ENCODE measurements around the gene TUBD1. TPM values are rescaled to one million over a fixed set of nuclear protein-coding genes. Genes with fewer than 3 reads are reported as not detected.
"Not testable (repeated sequence)": the region's sequence is repeated elsewhere in the genome, so short reads cannot be mapped to it uniquely, and the experiment has no call there.

TUBD1 gene
- total RNA-seq, 2 experiments from 2014 or later, result 15.2 to 15.4 TPM

GRCh38 chr17:59830007-59830630, 62.6 kb downstream of the TUBD1 start:
- Mint-ChIP-seq H3K9me3 (no peaks in the 10 kb centered on the region), H3K27me3 (ENCODE audit: low read depth) (no peaks in the 10 kb centered on the region), H3K4me3 (peak overlapping the region; percentile 77), H3K4me1 (ENCODE audit: low read depth) (peaks cover 84% of the 10 kb centered on the region), H3K27ac (peak overlapping the region; percentile 99), H3K36me3 (ENCODE audit: low read depth) (peaks cover 42% of the 10 kb centered on the region)
- DNase-seq, result peak; percentile 42
- intact Hi-C loops (cut with micrococcal nuclease), result no loop called here
- CTCF ChIA-PET, result interaction anchor here (1.2 to 3.5 kb wide), 4 partner anchors 30 to 77 kb away, joined by 3 to 20 read pairs (median 4); no protein-coding TSS in a partner anchor

- intact Hi-C loops (cut with micrococcal nuclease), result loop anchor here (1.0 kb wide), 4 partner anchors 16 to 75 kb away; no protein-coding TSS in a partner anchor
- Mint-ChIP-seq H3K9me3 (no peaks in the 10 kb centered on the region), H3K4me3 (peak overlapping the region; percentile 77), H3K4me1 (ENCODE audit: low read depth) (peaks cover 85% of the 10 kb centered on the region), H3K27me3 (ENCODE audit: low read depth) (no peaks in the 10 kb centered on the region), H3K36me3 (ENCODE audit: low read depth) (peaks cover 42% of the 10 kb centered on the region), H3K27ac (peak overlapping the region; percentile 99)
- CTCF ChIA-PET, result interaction anchor here (1.2 to 2.1 kb wide), 3 partner anchors 44 to 75 kb away, joined by 3 to 24 read pairs (median 3); no protein-coding TSS in a partner anchor
- DNase-seq, result peak; percentile 79
These were observed 63.3 kb downstream of the TUBD1 start for GRCh38 chr17:59829217-59830006.

DNA sequence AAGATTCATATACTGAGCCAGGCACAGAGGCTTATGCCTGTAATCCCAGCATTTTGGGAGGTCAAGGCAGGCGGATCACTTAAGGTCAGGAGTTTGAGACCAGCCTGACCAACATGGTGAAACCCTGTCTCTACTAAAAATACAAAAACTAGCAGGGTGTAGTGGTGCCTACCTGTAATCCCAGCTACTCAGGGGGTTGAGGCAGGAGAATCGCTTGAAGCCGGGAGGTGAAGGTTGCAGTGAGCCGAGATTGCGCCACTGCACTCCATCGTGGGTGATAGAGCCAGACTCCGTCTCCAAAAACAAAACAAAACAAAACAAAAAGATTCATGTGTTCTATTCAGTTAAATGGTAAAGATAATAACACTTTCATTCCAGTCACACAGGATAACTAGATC, 63.9 kb downstream of the TUBD1 start:
- intact Hi-C loops (cut with micrococcal nuclease), result loop anchor here (1.0 kb wide), 4 partner anchors 16 to 75 kb away; no protein-coding TSS in a partner anchor
- H3K4me3 Mint-ChIP-seq, result peak overlapping the region; percentile 77
- peak overlapping the region; percentile 99 for H3K27ac Mint-ChIP-seq
- not testable (repeated sequence) for DNase-seq; H3K27me3 Mint-ChIP-seq (ENCODE audit: low read depth); H3K9me3 Mint-ChIP-seq
- CTCF ChIA-PET, result interaction anchor here (0.6 to 2.1 kb wide), 6 partner anchors 9 to 80 kb away, joined by 3 to 24 read pairs (median 5); no protein-coding TSS in a partner anchor
- peaks cover 42% of the 10 kb centered on the region for H3K36me3 Mint-ChIP-seq (ENCODE audit: low read depth)
- peaks cover 82% of the 10 kb centered on the region for H3K4me1 Mint-ChIP-seq (ENCODE audit: low read depth)

DNA sequence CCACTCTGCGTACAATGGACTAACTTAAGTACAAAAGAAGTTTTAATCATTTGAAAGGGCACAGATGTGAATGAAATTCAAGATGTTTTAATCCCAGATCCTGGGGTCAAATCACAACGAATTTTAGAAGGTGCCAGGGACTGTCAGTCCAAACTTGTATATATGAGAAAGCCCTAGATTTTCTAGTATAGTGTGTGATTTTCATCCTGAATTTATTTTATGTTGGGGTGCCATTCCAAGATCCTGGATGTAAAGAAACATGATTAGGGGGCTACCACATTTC, 64.3 kb downstream of the TUBD1 start:
- peaks cover 42% of the 10 kb centered on the region for H3K36me3 Mint-ChIP-seq (ENCODE audit: low read depth)
- no peak for DNase-seq
- CTCF ChIA-PET, result interaction anchor here (0.6 to 2.1 kb wide), 6 partner anchors 9 to 80 kb away, joined by 3 to 24 read pairs (median 5); no protein-coding TSS in a partner anchor
- H3K4me1 Mint-ChIP-seq (ENCODE audit: low read depth), result peaks cover 81% of the 10 kb centered on the region
- intact Hi-C loops (cut with micrococcal nuclease), result no loop called here
- peak overlapping the region; percentile 77 for H3K4me3 Mint-ChIP-seq
- no peaks in the 10 kb centered on the region for H3K9me3 Mint-ChIP-seq
- H3K27me3 Mint-ChIP-seq (ENCODE audit: low read depth), result no peaks in the 10 kb centered on the region
- peak overlapping the region; percentile 99 for H3K27ac Mint-ChIP-seq

DNA sequence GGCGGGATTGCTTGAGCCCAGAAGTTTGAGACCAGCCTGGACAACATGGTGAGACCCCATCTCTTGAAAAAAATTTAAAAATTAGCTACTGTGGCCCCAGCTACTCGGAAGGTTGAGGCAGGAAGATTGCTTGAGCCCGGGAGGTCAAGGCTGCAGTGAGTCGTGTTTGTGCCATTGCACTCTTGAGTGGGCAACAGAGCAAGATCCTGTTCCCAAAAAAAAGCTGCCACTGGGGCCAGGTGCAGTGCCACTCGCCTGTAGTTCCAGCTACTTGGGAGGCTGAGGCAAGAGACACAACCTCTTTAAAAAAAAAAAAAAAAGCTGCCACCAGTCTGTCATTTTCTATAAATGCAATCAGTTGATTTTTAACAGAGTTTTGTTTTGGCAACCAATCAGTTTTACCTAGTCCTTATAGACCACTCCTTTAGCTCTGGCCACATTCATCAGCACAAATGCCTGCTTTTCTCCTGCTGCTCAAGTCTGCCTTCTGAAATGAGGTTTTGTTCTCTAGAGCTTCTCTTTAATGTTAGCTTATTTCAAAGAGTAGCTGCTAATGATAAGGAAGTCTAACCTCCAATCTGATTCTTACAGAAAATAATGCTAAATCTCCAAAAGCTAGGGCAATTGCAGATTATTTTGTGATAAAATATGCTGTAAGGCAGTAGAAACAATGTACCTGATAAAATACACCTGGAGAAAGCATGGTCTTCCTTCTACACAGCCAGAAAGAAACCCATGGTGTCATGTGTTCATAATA, 64.8 kb downstream of the TUBD1 start:
- intact Hi-C loops (cut with micrococcal nuclease), result no loop called here
- Mint-ChIP-seq H3K4me1 (ENCODE audit: low read depth) (peaks cover 78% of the 10 kb centered on the region), H3K4me3 (peak overlapping the region; percentile 77), H3K27me3 (ENCODE audit: low read depth) (no peaks in the 10 kb centered on the region), H3K36me3 (ENCODE audit: low read depth) (peaks cover 40% of the 10 kb centered on the region), H3K27ac (peak overlapping the region; percentile 99), H3K9me3 (no peaks in the 10 kb centered on the region)
- DNase-seq, result no peak
- CTCF ChIA-PET, result interaction anchor here (0.6 to 2.1 kb wide), 8 partner anchors 10 to 79 kb away, joined by 3 to 24 read pairs (median 5); no protein-coding TSS in a partner anchor

DNA sequence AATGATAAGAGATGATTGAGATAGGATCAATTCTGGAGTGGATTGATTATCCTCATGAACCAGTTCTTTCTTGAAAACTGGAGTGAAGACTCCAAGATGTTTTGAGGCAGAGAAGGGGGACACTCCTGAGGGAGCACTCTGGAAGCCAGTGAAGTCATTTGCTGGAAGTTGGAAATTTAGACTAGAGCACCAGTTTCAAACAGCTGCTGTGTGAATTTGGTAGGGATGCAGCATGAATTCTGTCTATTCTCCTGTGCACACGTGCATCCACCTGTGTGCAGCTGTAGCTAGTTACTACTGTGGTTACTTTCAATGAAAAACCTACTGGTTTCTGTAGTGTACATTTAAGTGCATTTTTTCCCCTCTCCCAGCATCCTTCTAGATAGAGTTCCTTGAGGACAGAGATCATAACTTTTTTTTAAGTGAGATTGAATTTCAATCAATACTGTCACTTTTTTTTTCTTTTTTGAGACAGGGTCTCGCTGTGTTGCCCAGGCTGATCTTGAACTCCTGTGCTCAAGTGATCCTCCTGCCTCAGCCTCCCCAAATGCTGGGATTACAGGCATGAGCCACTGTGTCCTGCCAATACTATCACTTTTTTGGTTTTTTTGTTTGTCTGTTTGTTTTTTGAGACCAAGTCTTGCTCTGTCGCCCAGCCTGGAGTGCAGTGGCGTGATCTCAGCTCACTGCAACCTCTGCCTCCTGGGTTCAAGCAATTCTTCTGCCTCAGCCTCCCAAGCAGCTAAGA, 65.9 kb downstream of the TUBD1 start:
- Mint-ChIP-seq H3K9me3 (no peaks in the 10 kb centered on the region), H3K4me1 (ENCODE audit: low read depth) (peaks cover 75% of the 10 kb centered on the region), H3K27me3 (ENCODE audit: low read depth) (no peaks in the 10 kb centered on the region), H3K4me3 (peak overlapping the region; percentile 77), H3K36me3 (ENCODE audit: low read depth) (peaks cover 46% of the 10 kb centered on the region), H3K27ac (peak overlapping the region; percentile 99)
- no peak for DNase-seq
- CTCF ChIA-PET, result interaction anchor here (0.6 to 2.1 kb wide), 6 partner anchors 10 to 118 kb away, joined by 3 to 11 read pairs (median 8); no protein-coding TSS in a partner anchor
- intact Hi-C loops (cut with micrococcal nuclease), result no loop called here

DNA sequence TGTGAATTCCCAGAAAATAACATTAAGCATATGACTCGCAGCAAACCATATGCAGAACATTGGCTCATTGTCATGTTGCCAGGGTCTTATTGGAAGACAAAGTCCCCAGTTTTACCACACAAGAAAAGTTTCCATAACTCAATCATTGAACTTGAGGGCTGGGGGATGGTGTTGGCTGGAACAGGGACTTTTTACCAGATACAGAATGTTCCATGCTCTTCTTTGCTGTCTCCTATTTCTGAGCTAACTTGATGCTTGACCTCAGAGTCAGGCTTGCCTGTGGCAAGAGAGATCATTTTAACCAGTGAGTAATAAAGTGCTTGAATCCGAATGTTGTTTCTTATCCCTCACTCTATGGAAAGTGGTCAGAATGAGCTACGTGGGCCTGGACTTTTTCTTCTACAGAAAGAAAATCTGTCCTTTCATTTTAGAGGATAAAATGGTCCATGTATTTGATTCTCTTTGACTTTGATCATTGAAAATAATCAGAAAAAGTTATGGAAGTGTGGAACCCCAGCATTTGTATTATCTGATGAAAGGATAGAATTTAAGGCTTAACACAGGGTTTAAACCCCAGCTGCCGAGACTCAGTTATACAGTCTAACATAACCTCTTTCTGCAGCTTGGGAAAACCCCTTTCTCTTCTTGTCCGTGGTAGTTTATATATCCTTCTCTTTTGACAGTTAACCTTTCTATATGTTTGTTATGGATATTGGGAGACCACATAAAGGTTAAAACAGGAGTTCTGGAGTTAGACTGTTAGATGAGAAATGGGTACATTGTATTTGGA, 67.0 kb downstream of the TUBD1 start:
- peak overlapping the region; percentile 77 for H3K4me3 Mint-ChIP-seq
- peaks cover 41% of the 10 kb centered on the region for H3K36me3 Mint-ChIP-seq (ENCODE audit: low read depth)
- peak overlapping the region; percentile 99 for H3K27ac Mint-ChIP-seq
- DNase-seq, result peak; percentile 75
- CTCF ChIA-PET, result interaction anchor here (0.7 to 2.1 kb wide), 6 partner anchors 11 to 79 kb away, joined by 3 to 9 read pairs (median 4); no protein-coding TSS in a partner anchor
- peaks cover 67% of the 10 kb centered on the region for H3K4me1 Mint-ChIP-seq (ENCODE audit: low read depth)
- H3K9me3 Mint-ChIP-seq, result no peaks in the 10 kb centered on the region
- intact Hi-C loops (cut with micrococcal nuclease), result loop anchor here (1.0 kb wide), 3 partner anchors 39 to 71 kb away; no protein-coding TSS in a partner anchor
- H3K27me3 Mint-ChIP-seq (ENCODE audit: low read depth), result no peaks in the 10 kb centered on the region

- H3K9me3 Mint-ChIP-seq, result no peaks in the 10 kb centered on the region
- H3K27ac Mint-ChIP-seq, result no peak overlapping the region
- no peak overlapping the region for H3K4me3 Mint-ChIP-seq
- CTCF ChIA-PET, result interaction anchor here (0.5 kb wide), 1 partner anchor 53 kb away, joined by 3 read pairs; no protein-coding TSS in a partner anchor
- H3K36me3 Mint-ChIP-seq (ENCODE audit: low read depth), result peaks cover 29% of the 10 kb centered on the region
- H3K27me3 Mint-ChIP-seq (ENCODE audit: low read depth), result no peaks in the 10 kb centered on the region
- intact Hi-C loops (cut with micrococcal nuclease), result no loop called here
- H3K4me1 Mint-ChIP-seq (ENCODE audit: low read depth), result peaks cover 9% of the 10 kb centered on the region
- DNase-seq, result no peak
These were observed 76.8 kb downstream of the TUBD1 start for GRCh38 chr17:59815965-59816364.

DNA sequence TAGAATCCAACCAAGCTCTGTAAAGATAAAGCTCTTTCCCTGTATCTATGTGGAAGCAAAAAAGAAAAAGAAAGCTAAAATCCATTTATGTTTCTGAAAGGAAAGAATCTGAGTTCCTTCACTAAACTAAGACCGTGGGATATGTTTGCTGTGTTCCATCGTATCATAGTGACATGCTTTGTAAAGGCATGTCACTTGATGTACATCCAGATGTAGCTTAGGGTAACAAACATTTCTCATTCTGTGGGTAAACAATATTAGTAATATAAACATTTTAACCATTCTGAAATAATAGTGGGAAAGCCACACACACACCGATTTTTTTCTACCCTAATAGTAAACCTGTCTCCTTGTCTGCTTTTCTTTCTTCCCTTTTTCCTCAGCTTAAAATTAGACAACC, 78.1 kb downstream of the TUBD1 start:
- DNase-seq, result no peak
- H3K4me3 Mint-ChIP-seq, result no peak overlapping the region
- CTCF ChIA-PET, result interaction anchor here (0.7 to 0.8 kb wide), 2 partner anchors 9 to 11 kb away, joined by 3 to 4 read pairs; no protein-coding TSS in a partner anchor
- intact Hi-C loops (cut with micrococcal nuclease), result no loop called here
- peaks cover 25% of the 10 kb centered on the region for H3K36me3 Mint-ChIP-seq (ENCODE audit: low read depth)
- H3K4me1 Mint-ChIP-seq (ENCODE audit: low read depth), result peaks cover 6% of the 10 kb centered on the region
- H3K9me3 Mint-ChIP-seq, result no peaks in the 10 kb centered on the region
- H3K27me3 Mint-ChIP-seq (ENCODE audit: low read depth), result no peaks in the 10 kb centered on the region
- H3K27ac Mint-ChIP-seq, result no peak overlapping the region

DNA sequence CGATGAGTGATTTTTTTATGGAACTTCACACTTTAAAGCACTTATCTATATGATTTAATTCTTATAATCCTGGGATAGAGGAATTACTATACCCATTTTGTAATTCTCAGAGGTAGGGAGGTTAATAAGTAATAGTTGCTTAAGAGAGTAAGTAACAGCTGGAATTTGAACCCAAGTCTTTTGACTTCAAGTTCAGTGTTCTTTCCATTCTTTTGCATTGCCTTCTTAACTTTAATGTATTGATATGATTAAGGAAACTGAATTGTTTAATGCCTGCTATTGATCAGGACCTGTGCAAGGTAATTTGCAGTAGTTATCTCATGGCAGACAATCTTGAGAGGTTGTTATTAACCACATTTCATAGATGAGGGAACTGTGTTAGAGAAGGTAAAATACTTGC, 78.5 kb downstream of the TUBD1 start:
- DNase-seq, result no peak
- H3K4me3 Mint-ChIP-seq, result no peak overlapping the region
- H3K4me1 Mint-ChIP-seq (ENCODE audit: low read depth), result peaks cover 6% of the 10 kb centered on the region
- intact Hi-C loops (cut with micrococcal nuclease), result no loop called here
- no peaks in the 10 kb centered on the region for H3K27me3 Mint-ChIP-seq (ENCODE audit: low read depth)
- peaks cover 27% of the 10 kb centered on the region for H3K36me3 Mint-ChIP-seq (ENCODE audit: low read depth)
- CTCF ChIA-PET, result interaction anchor here (0.7 to 0.8 kb wide), 2 partner anchors 9 to 11 kb away, joined by 3 to 4 read pairs; no protein-coding TSS in a partner anchor
- H3K9me3 Mint-ChIP-seq, result no peaks in the 10 kb centered on the region
- no peak overlapping the region for H3K27ac Mint-ChIP-seq

DNA sequence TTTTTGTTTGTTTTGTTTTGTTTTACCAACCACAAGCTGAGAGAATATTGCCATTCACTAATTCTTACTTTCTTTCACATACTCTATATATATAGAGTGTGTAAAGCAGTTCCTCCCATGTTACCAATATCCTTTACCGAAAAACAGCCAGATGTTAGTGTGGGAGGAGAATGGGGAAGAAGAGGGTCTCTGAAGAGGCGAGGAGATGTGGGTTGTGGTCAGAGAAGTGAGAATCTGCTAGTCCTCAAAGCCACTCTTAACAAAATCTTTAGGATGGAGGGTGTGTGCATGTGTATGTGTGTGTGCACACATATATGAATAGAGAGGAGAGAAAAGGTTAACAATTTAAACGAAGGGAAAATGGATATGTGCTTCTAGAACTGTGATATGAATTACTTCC, 80.6 kb downstream of the TUBD1 start:
- peak overlapping the region; percentile 57 for H3K27ac Mint-ChIP-seq
- no peaks in the 10 kb centered on the region for H3K27me3 Mint-ChIP-seq (ENCODE audit: low read depth)
- H3K36me3 Mint-ChIP-seq (ENCODE audit: low read depth), result peaks cover 33% of the 10 kb centered on the region
- no peaks in the 10 kb centered on the region for H3K9me3 Mint-ChIP-seq
- CTCF ChIA-PET, result interaction anchor here (0.8 kb wide), 1 partner anchor 13 kb away, joined by 3 read pairs; no protein-coding TSS in a partner anchor
- H3K4me3 Mint-ChIP-seq, result no peak overlapping the region
- peaks cover 8% of the 10 kb centered on the region for H3K4me1 Mint-ChIP-seq (ENCODE audit: low read depth)
- intact Hi-C loops (cut with micrococcal nuclease), result no loop called here
- no peak for DNase-seq
